HG02763 (cell line): ENCODE measurements around the gene COL26A1.
"Not testable (repeated sequence)": the region's sequence is repeated elsewhere in the genome, so short reads cannot be mapped to it uniquely, and the experiment has no call there.

Experiments used
- ATAC-seq: cut with Tn5 transposase; IDR thresholded peaks from one replicate; pipeline ENCODE4 v1.9.1; 2021; ENCODE audit warnings: mild to moderate bottlenecking, moderate library complexity; ENCODE audit not compliant: unreplicated experiment

COL26A1 gene

GRCh38 chr7:101401390-101402080, 38.9 kb downstream of the COL26A1 start:
- no peak for ATAC-seq

DNA sequence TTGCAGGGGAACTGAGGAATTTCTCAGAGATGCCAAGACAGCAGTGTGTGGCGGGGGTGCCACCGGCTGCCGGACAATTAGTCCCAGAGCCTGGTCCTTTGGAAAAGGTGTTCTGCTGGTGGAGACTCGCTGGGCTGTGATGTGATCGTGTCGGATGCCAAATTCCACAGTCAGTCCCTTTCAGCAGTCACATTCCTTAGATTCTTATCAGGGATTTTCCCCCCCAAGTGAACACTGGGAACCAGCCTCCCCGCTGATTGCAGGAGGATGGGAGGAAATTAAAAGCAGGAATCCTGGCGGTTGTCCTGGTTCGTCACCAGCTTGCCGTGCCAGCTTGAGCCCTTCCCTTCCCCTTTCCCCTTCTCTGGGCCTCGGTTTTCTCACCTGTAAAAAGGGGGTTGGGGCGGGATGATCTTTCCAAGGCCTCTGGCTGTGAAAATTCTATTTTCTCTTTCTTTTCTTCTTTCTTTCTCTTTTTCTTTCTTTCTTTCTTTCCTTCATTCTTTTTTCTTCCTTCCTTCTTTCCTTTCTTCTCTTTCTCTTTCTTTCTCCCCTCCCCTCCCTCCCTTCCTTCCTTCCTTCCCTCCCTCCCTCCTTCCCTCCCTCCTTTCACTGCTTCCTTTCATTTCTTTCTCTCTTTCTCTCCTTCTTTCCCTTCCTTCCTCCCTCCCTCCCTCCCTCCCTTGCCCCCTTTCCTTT, 39.6 kb downstream of the COL26A1 start:
- ATAC-seq = no peak

DNA sequence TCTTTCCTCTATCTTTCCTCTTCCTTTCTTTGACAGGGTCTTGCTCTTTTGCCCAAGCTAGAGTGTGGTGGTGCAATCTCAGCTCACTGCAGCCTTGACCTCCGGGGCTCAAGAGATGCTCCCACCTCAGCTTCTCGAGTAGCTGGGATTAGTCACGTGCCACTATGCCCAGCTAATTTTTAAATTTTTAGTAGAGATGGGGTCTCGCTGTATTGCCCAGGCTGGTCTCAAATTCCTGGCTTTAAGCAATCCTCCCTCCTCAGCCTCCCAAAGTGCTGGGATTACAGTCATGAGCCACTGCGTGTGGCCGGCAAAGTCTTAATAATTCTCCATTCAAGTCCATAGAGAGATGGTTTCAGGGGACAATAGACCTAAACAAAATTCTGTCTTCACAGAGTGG, 40.2 kb downstream of the COL26A1 start:
- ATAC-seq = no peak

DNA sequence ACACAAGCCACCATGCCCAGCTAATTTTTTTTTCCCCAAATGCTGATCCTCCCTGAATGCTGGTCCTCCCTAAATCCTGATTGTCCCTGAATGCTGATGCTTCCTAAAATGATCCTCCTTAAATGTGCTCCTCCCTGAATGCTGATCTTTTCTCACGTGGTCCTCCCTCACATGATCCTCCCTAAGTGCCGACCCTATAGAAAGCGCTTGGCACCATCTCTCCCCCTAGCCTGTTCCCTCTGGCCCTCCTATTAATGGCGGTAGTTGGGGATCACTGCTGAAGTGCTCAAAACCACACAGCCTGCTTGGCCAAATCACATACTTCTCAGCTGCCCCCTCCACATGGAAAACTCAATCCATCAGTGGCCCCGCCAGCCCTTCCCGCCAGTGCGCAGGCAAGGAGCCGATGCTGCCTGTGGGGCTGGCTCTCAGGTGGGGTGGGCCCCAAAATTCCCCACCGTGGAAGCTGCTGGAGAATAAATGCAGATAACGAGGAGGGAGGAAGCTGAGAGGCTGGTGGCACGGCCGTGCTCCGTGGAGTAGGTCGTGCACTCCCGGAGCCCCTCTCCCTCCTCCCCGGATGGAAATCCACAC, 42.9 kb downstream of the COL26A1 start:
- no peak for ATAC-seq

DNA sequence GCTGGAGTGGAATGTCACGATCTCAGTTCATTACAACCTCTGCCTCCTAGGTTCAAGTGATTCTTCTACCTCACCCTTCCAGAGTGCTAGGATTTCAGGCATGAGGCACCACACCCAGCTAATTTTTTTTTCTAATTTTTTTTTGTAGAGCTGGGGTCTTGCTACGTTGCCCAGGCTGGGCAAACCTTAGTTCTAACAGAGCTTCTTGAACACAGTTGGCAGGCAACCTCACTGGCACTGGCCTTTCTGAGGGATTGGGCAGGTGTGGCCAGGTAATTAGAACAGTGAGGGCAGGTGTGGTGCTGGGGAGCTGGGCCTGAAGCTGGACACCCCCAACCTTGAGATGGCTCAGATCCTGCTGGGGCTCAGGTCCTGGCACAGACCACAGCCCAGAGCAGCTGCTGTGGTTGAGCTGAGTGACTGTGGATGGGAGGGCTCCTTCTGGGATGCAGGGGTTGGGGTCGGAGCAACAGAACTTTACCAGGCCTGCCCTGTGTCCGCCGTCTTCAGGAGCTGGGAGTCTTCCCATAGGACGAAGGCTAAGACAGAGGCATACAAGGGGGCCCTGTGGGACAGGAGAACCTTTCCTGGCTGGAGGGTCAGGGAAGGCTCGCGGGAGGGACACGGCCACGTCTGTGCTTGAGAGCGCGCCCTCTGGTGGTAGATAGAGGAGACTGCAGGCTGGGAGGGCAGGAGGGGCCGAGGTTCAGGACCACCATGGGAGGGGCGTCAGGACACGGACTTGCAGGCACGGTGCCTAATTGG, 48.2 kb downstream of the COL26A1 start:
- ATAC-seq = no peak

- no peak for ATAC-seq
Observed at GRCh38 chr7:101411508-101411874, 48.8 kb downstream of the COL26A1 start.

DNA sequence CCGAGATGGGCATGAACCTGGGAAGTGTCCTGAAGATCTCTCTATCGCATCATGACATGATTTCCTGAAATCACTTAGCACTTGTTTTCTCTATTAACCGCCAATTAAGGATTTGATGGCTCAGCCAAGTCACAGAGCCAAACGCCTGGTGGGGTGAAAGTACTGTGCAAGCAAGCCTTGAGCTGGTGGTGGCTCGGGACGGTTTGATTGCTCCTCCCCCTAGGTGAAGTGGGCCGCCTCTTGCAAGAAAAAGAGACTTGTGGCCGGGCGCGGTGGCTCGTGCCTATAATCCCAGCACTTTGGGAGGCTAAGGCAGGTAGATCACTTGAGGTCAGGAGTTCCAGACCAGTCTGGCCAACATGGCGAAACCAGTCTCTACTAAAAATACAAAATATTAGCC, 50.3 kb downstream of the COL26A1 start:
- ATAC-seq = no peak

DNA sequence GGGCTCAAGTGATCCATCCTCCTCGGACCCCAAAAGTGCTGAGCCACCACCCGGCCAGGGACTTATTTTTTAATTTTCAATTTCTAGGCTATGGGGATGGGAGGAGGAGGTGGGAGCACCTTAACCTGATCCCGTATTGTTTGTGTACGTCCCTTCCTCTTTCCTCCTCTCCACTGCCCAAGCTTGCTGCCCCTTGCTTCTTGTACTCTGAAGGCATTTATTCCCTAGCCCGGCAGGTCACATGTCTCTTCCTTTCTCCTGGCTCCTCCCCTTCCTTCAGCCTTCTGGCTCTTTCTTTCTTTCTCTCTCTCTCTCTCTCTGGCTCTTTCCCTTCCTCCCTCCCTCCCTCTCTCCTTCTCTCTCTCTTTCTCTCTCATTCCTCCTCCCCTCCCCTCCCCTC, 56.0 kb downstream of the COL26A1 start:
- no peak for ATAC-seq

DNA sequence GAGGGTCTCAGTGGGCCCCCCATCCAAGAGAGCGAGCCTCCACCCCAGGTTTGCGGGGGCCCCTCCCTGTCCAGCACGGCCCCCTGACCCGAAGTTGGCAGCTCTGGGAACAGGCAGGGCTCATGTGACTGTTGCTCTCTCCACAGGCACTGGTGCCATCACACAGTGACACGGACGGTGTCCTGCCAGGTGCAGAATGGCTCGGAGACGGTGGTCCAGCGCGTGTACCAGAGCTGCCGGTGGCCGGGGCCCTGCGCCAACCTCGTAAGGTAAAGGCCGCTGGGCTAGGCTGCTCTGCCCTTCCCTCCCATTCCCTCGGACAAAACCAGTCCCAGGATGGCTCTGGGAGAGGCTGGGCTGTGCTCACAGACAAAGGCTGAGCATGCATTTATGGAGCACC, 57.2 kb downstream of the COL26A1 start:
- ATAC-seq = no peak

DNA sequence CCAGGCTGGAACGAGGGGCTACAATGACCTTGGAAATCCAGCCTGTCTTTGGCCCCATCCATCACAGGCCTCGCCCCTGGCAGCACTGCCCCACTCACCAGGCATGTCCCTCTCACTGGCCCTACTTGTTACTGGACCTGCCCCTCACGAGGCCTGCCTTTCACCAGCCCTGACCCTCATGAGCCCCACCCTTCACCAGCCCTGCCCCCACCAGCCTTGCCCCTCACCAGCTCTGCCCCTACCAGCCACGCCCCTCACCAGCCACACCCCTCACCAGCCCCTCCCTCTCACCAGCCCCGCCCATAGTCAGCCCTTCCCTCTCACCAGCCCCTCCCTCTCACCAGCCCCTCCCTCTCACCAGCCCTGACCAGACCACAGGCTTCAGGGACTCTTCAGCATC, 57.8 kb downstream of the COL26A1 start:
- no peak for ATAC-seq

- ATAC-seq = no peak
Observed at GRCh38 chr7:101422356-101423195, 59.9 kb downstream of the COL26A1 start.

DNA sequence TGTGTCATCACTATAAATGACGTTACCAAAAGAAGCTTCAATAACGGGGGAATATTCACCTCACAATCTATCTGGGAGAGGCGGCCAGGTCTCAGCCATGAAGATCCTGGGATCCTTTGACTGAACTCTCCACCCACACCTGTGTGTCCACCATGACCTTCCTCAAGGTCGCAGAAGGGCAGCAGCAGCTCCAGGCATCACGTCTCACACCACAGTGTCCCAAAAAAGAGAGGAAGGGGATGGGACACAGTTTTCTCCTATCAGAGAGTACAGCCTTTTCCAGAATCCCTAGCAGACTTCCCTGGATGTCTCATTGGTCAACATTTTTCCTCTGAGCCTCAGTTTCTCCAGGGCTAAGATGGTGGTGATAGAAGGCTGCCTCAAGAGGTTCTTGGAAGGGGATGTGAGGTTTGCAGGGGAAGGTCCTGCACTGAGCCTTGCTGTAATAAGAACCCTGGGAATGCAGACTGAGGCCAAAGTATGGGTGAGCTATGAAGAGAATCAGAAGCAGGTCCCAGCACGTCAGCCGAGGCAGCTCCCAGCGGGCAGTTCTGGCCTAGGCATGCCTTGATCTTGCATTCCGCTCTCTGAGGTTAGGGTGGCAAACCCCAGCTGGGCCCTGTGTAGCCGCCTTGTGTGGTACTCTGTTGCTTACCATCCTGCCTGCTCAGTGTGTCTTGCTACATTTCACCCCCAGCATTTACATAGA, 63.8 kb downstream of the COL26A1 start:
- ATAC-seq = no peak

- no peak for ATAC-seq
Observed at GRCh38 chr7:101428093-101428866, 65.6 kb downstream of the COL26A1 start.

GRCh38 chr7:101432316-101432715, 69.6 kb downstream of the COL26A1 start:
- ATAC-seq = no peak

- ATAC-seq = no peak
Observed at GRCh38 chr7:101433688-101434087, 71.0 kb downstream of the COL26A1 start.

DNA sequence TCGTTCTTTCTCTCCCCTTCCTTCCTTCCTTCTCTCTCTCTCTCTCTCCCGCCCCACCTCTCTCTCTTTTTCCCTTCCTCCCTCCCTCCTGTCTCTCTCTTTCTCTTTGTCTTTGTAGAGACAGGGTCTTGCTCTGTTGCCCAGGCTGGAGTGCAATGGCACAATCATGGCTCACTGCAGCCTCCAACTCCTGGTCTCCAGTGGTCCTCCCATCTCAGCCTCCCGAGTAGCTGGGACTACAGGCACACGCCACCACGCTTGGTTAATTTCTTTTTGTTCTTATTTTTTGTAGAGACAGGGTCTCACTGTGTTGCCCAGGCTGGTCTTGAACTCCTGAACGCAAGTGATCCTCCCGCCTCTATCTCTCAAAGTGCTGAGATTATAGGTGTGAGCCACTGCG, 71.5 kb downstream of the COL26A1 start:
- ATAC-seq = not testable (repeated sequence)

GRCh38 chr7:101435461-101436220, 73.0 kb downstream of the COL26A1 start:
- ATAC-seq = no peak

GRCh38 chr7:101436221-101436735, 73.6 kb downstream of the COL26A1 start:
- ATAC-seq = no peak
